ENCODE results near the gene CEP70.

DNA sequence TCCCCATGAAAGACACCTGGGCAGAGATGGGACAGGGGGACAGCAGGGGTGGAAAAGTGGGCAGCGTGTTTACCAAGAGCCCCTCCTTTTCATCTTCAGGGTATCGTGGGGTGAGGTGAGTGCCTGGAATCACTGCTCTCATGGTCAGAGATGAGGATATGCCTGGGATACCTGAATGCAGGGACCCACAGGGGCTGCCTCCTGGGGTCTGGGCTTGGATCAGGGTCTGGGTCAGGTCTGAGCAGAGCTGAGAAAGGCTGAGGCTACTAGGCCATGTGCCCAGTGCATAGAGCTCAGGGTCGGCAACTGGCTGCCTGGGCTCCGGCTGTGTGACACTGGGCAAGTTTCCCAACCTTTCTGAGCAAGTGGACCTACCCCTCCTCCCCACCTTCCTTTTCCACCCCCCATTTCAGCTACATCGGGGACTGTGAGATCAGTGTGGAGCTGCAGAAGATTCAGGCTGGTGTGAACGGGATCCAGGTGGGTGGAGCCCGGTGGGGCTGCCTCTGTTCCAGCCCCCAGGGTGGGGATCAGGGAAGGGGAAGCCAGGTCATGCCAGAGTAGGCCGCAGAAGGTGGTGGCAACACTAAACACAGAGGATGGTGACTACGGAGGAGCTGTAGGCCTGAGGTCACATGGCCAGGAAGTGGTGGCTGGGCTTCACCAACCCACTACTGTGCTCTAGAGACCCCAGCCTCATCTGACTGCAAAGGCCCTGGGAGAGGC, 135.1 kb downstream of the CEP70 start:
- TF ChIP-seq, protein P1, sequence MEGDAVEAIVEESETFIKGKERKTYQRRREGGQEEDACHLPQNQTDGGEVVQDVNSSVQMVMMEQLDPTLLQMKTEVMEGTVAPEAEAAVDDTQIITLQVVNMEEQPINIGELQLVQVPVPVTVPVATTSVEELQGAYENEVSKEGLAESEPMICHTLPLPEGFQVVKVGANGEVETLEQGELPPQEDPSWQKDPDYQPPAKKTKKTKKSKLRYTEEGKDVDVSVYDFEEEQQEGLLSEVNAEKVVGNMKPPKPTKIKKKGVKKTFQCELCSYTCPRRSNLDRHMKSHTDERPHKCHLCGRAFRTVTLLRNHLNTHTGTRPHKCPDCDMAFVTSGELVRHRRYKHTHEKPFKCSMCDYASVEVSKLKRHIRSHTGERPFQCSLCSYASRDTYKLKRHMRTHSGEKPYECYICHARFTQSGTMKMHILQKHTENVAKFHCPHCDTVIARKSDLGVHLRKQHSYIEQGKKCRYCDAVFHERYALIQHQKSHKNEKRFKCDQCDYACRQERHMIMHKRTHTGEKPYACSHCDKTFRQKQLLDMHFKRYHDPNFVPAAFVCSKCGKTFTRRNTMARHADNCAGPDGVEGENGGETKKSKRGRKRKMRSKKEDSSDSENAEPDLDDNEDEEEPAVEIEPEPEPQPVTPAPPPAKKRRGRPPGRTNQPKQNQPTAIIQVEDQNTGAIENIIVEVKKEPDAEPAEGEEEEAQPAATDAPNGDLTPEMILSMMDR (IDR thresholded peaks at IDR 0.05), result no peak
- no peak for TF ChIP-seq EZH2phosphoT487 (IDR thresholded peaks at IDR 0.05)
